ENCODE results near the gene ZCCHC4.
"Not testable (repeated sequence)": the region's sequence is repeated elsewhere in the genome, so short reads cannot be mapped to it uniquely, and the experiment has no call there.

The ZCCHC4 gene

GRCh38 chr4:25320773-25321172 is 8.2 kb downstream of the ZCCHC4 start:
- Histone ChIP-seq H3K27ac (no peak overlapping the region), H3K4me3 (IDR thresholded peaks at IDR 0.05; ENCODE audit: insufficient read depth, low read depth, low read length) (no peak overlapping the region), H3K79me2 (ENCODE audit: insufficient read depth, low read depth) (no peaks in the 10 kb centered on the region), H3K4me1 (ENCODE audit: low read depth, poor library complexity, severe bottlenecking) (no peaks in the 10 kb centered on the region), H2AFZ (ENCODE audit: low read depth) (no peak overlapping the region), H3K4me2 (no peak overlapping the region), H3K9ac (no peak overlapping the region), H3K36me3 (ENCODE audit: insufficient read depth) (no peaks in the 10 kb centered on the region), H4K20me1 (ENCODE audit: insufficient read depth) (no peaks in the 10 kb centered on the region), H3K27me3 (ENCODE audit: insufficient read depth, low read depth) (no peaks in the 10 kb centered on the region)
- TF ChIP-seq, protein P1, sequence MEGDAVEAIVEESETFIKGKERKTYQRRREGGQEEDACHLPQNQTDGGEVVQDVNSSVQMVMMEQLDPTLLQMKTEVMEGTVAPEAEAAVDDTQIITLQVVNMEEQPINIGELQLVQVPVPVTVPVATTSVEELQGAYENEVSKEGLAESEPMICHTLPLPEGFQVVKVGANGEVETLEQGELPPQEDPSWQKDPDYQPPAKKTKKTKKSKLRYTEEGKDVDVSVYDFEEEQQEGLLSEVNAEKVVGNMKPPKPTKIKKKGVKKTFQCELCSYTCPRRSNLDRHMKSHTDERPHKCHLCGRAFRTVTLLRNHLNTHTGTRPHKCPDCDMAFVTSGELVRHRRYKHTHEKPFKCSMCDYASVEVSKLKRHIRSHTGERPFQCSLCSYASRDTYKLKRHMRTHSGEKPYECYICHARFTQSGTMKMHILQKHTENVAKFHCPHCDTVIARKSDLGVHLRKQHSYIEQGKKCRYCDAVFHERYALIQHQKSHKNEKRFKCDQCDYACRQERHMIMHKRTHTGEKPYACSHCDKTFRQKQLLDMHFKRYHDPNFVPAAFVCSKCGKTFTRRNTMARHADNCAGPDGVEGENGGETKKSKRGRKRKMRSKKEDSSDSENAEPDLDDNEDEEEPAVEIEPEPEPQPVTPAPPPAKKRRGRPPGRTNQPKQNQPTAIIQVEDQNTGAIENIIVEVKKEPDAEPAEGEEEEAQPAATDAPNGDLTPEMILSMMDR (conservative IDR thresholded peaks at IDR 0.05; ENCODE audit: low read depth, low read length): no peak

GRCh38 chr4:25321703-25322102 is 9.1 kb downstream of the ZCCHC4 start:
- TF ChIP-seq, protein P1 (conservative IDR thresholded peaks at IDR 0.05; ENCODE audit: low read depth, low read length): no peak
- H3K27ac ChIP-seq: no peak overlapping the region
- no peaks in the 10 kb centered on the region for H3K27me3 ChIP-seq (ENCODE audit: insufficient read depth, low read depth)
- H2AFZ ChIP-seq (ENCODE audit: low read depth): no peak overlapping the region
- H3K9ac ChIP-seq: no peak overlapping the region
- no peaks in the 10 kb centered on the region for H4K20me1 ChIP-seq (ENCODE audit: insufficient read depth)
- no peaks in the 10 kb centered on the region for H3K79me2 ChIP-seq (ENCODE audit: insufficient read depth, low read depth)
- no peaks in the 10 kb centered on the region for H3K4me1 ChIP-seq (ENCODE audit: low read depth, poor library complexity, severe bottlenecking)
- no peak overlapping the region for H3K4me3 ChIP-seq (IDR thresholded peaks at IDR 0.05; ENCODE audit: insufficient read depth, low read depth, low read length)
- no peak overlapping the region for H3K4me2 ChIP-seq
- H3K36me3 ChIP-seq (ENCODE audit: insufficient read depth): no peaks in the 10 kb centered on the region

- not testable (repeated sequence) for H3K27ac ChIP-seq; H3K27me3 ChIP-seq (ENCODE audit: insufficient read depth, low read depth); H3K36me3 ChIP-seq (ENCODE audit: insufficient read depth); H2AFZ ChIP-seq (ENCODE audit: low read depth); H4K20me1 ChIP-seq (ENCODE audit: insufficient read depth); H3K9ac ChIP-seq; H3K4me2 ChIP-seq; H3K4me3 ChIP-seq (IDR thresholded peaks at IDR 0.05; ENCODE audit: insufficient read depth, low read depth, low read length); H3K79me2 ChIP-seq (ENCODE audit: insufficient read depth, low read depth)
- peaks cover 15% of the 10 kb centered on the region for H3K4me1 ChIP-seq (ENCODE audit: low read depth, poor library complexity, severe bottlenecking)
Observed at GRCh38 chr4:25328463-25328862, 15.9 kb downstream of the ZCCHC4 start.

DNA sequence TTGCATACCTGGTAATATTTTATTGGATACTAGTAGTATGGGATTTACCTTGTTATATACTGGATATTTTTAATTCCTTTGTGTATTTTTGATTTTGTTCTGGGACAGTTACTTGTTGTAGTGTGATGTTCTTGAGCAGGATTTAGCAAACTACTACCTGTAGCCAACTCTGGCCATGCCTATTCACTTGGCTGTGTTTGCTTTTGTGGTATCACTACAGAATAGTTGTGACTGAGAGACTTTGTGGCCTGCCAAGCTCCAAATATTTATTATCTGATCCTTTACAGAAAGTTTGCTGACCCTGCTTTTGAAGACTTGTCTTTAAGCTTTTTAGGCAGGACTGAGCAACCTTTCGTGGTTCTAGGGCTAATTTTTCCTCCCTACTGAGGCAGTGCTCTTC is 17.8 kb downstream of the ZCCHC4 start:
- TF ChIP-seq, protein P1 (conservative IDR thresholded peaks at IDR 0.05; ENCODE audit: low read depth, low read length): no peak
- H3K27me3 ChIP-seq (ENCODE audit: insufficient read depth, low read depth): no peaks in the 10 kb centered on the region
- H3K36me3 ChIP-seq (ENCODE audit: insufficient read depth): no peaks in the 10 kb centered on the region
- no peak overlapping the region; the same call in 1 of the 2 replicates for H3K9ac ChIP-seq
- peaks cover 15% of the 10 kb centered on the region for H3K4me1 ChIP-seq (ENCODE audit: low read depth, poor library complexity, severe bottlenecking)
- H2AFZ ChIP-seq (ENCODE audit: low read depth): no peak overlapping the region
- H3K4me2 ChIP-seq: peak overlapping the region; percentile 10; the same call in 1 of the 2 replicates
- H3K27ac ChIP-seq: peak overlapping the region; percentile 42; the same call in 1 of the 2 replicates
- H3K79me2 ChIP-seq (ENCODE audit: insufficient read depth, low read depth): no peaks in the 10 kb centered on the region
- no peaks in the 10 kb centered on the region for H4K20me1 ChIP-seq (ENCODE audit: insufficient read depth)
- no peak overlapping the region for H3K4me3 ChIP-seq (IDR thresholded peaks at IDR 0.05; ENCODE audit: insufficient read depth, low read depth, low read length)

- Histone ChIP-seq H3K27ac (peak overlapping the region; percentile 42; the same call in 1 of the 2 replicates), H3K4me2 (peak overlapping the region; percentile 79), H3K27me3 (ENCODE audit: insufficient read depth, low read depth) (no peaks in the 10 kb centered on the region), H3K4me3 (IDR thresholded peaks at IDR 0.05; ENCODE audit: insufficient read depth, low read depth, low read length) (no peak overlapping the region), H3K36me3 (ENCODE audit: insufficient read depth) (no peaks in the 10 kb centered on the region), H4K20me1 (ENCODE audit: insufficient read depth) (no peaks in the 10 kb centered on the region), H3K9ac (no peak overlapping the region; the same call in 1 of the 2 replicates), H2AFZ (ENCODE audit: low read depth) (no peak overlapping the region), H3K79me2 (ENCODE audit: insufficient read depth, low read depth) (no peaks in the 10 kb centered on the region), H3K4me1 (ENCODE audit: low read depth, poor library complexity, severe bottlenecking) (peaks cover 15% of the 10 kb centered on the region)
- TF ChIP-seq, protein P1 (conservative IDR thresholded peaks at IDR 0.05; ENCODE audit: low read depth, low read length): no peak
Observed at GRCh38 chr4:25330905-25331808, 18.6 kb downstream of the ZCCHC4 start.
